Mammary epithelial cell (primary cell): ENCODE results near the gene MED12L.

Experiments used
- CTCF ChIP-seq, 2 donors: IDR thresholded peaks in 1 of 2; conservative IDR thresholded peaks in 1 of 2; 2 replicates each; pipeline ENCODE4 v1.5.1; 2011 to 2012; ENCODE audit warnings: inconsistent platforms in 2 of 2, low read length in 2 of 2, mild to moderate bottlenecking in 2 of 2, control low read depth in 1 of 2, low read depth in 1 of 2; ENCODE audit not compliant: insufficient read depth in 1 of 2; ENCODE audit errors: extremely low read depth in 1 of 2
- EZH2 ChIP-seq: IDR thresholded peaks from 2 replicates; pipeline ENCODE4 v1.6.1; 2012; ENCODE audit warnings: low read length, inconsistent platforms, borderline replicate concordance

- no peak for TF ChIP-seq EZH2
- no peak for TF ChIP-seq CTCF (conservative IDR thresholded peaks at IDR 0.05 in 1 of 2, IDR thresholded peaks at IDR 0.05 in 1 of 2; ENCODE audit: extremely low read depth in 1 of 2, insufficient read depth in 1 of 2, low read depth in 1 of 2, low read length in 2 of 2)
These were observed 309.1 kb downstream of the MED12L start for GRCh38 chr3:151394611-151395010.
